Loucy (cell line): ENCODE results near the gene TRERF1.
A peak's percentile ranks its signal among the peaks of the same experiment; 100 is the strongest.

Source experiments
- H2AFZ ChIP-seq: fragments of 200-600 bp; sonication (generic); 2 replicates; pipeline ENCODE4 v1.6.0; 2016; ENCODE audit warnings: antibody characterized with exemption, mild to moderate bottlenecking, low read length, moderate library complexity
- H3F3A ChIP-seq: fragments of 200-600 bp; 2 replicates; pipeline ENCODE4 v1.6.0; 2016; ENCODE audit warnings: antibody characterized with exemption, low read depth, mild to moderate bottlenecking
- H3K27me3 ChIP-seq: fragments of 200-600 bp; sonication (generic); 2 replicates; pipeline ENCODE4 v1.6.1; 2014; ENCODE audit warnings: low read length, mild to moderate bottlenecking; ENCODE audit not compliant: insufficient read depth, poor library complexity, severe bottlenecking
- H3K36me3 ChIP-seq: fragments of 200-600 bp; sonication (generic); 2 replicates; pipeline ENCODE4 v1.6.1; 2016; ENCODE audit warnings: low read length; ENCODE audit not compliant: insufficient read depth
- H3K4me1 ChIP-seq: fragments of 200-600 bp; sonication (generic); 2 replicates; pipeline ENCODE4 v1.5.1; 2014; ENCODE audit warnings: low read length, mild to moderate bottlenecking; ENCODE audit not compliant: insufficient read depth, poor library complexity, severe bottlenecking
- H3K4me2 ChIP-seq: fragments of 200-600 bp; sonication (generic); 2 replicates; pipeline ENCODE4 v1.6.0; 2014; ENCODE audit warnings: antibody characterized with exemption, low read length, low read depth, mild to moderate bottlenecking; ENCODE audit not compliant: poor library complexity, severe bottlenecking
- H3K4me3 ChIP-seq: fragments of 200-600 bp; sonication (generic); 2 replicates; pipeline ENCODE4 v1.5.1; 2014; ENCODE audit warnings: low read length, mild to moderate bottlenecking, mixed read lengths; ENCODE audit not compliant: poor library complexity, severe bottlenecking
- H3K79me2 ChIP-seq: fragments of 200-600 bp; sonication (generic); 2 replicates; pipeline ENCODE4 v1.6.1; 2014; ENCODE audit warnings: low read length; ENCODE audit not compliant: insufficient read depth
- H3K9ac ChIP-seq: fragments of 200-600 bp; sonication (generic); 2 replicates; pipeline ENCODE4 v1.6.0; 2014; ENCODE audit warnings: mild to moderate bottlenecking, low read depth, low read length, moderate library complexity; ENCODE audit not compliant: poor library complexity, severe bottlenecking
- H3K9me2 ChIP-seq: fragments of 200-600 bp; sonication (generic); replicated peaks from 2 replicates; pipeline ENCODE4 v1.6.1; 2016; ENCODE audit warnings: low read depth, low read length, mixed read lengths
- H3K9me3 ChIP-seq: fragments of 200-600 bp; sonication (generic); 2 replicates; pipeline ENCODE4 v1.6.1; 2014; ENCODE audit warnings: mild to moderate bottlenecking, antibody characterized with exemption, low read length, low read depth; ENCODE audit not compliant: insufficient read depth
- H4K20me1 ChIP-seq: fragments of 200-600 bp; sonication (generic); 2 replicates; pipeline ENCODE4 v1.6.0; 2014; ENCODE audit warnings: antibody characterized with exemption, low read length, mild to moderate bottlenecking; ENCODE audit not compliant: insufficient read depth, poor library complexity, severe bottlenecking
- EZH2phosphoT487 ChIP-seq: fragments of 200-600 bp; IDR thresholded peaks from 2 replicates; pipeline ENCODE4 v1.6.1; 2018; ENCODE audit warnings: antibody characterized with exemption, mild to moderate bottlenecking, moderate library complexity, borderline replicate concordance
- TF ChIP-seq, protein P1 (sequence below): fragments of 200-600 bp; sonication (generic); conservative IDR thresholded peaks from 2 replicates; pipeline ENCODE4 v1.5.1; 2014; ENCODE audit warnings: mild to moderate bottlenecking, antibody characterized with exemption, low read length

TRERF1 gene

DNA sequence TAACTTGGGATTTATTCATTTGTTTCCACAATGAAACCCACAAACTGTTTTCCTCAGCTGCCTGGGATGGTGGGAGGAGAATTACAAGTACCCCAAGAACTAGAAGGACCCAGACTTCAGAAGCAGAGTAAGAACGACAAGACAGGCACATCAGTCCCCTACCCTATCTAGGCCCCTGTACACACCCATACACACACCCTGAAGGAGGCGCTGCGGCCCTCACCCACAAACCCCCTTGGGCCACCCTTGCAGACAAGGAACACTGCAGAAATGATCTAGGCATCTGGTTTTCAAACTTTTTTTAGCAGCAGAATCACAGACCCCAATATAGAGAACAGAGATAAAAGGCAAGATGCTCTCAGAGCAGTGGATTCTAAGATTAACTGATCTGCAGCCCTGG, 55.0 kb downstream of the TRERF1 start:
- Histone ChIP-seq H4K20me1 (peaks cover 33% of the 10 kb centered on the region), H3K9me2 (no peaks in the 10 kb centered on the region), H3K79me2 (peaks cover 90% of the 10 kb centered on the region), H3K9me3 (no peaks in the 10 kb centered on the region), H3F3A (no peaks in the 10 kb centered on the region), H3K9ac (no peak overlapping the region), H3K27me3 (no peaks in the 10 kb centered on the region), H3K4me2 (no peak overlapping the region), H3K4me1 (no peaks in the 10 kb centered on the region), H3K36me3 (no peaks in the 10 kb centered on the region), H2AFZ (no peak overlapping the region), H3K4me3 (no peak overlapping the region)
- TF ChIP-seq EZH2phosphoT487, result no peak
- TF ChIP-seq, protein P1, sequence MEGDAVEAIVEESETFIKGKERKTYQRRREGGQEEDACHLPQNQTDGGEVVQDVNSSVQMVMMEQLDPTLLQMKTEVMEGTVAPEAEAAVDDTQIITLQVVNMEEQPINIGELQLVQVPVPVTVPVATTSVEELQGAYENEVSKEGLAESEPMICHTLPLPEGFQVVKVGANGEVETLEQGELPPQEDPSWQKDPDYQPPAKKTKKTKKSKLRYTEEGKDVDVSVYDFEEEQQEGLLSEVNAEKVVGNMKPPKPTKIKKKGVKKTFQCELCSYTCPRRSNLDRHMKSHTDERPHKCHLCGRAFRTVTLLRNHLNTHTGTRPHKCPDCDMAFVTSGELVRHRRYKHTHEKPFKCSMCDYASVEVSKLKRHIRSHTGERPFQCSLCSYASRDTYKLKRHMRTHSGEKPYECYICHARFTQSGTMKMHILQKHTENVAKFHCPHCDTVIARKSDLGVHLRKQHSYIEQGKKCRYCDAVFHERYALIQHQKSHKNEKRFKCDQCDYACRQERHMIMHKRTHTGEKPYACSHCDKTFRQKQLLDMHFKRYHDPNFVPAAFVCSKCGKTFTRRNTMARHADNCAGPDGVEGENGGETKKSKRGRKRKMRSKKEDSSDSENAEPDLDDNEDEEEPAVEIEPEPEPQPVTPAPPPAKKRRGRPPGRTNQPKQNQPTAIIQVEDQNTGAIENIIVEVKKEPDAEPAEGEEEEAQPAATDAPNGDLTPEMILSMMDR, result peak; percentile 49

DNA sequence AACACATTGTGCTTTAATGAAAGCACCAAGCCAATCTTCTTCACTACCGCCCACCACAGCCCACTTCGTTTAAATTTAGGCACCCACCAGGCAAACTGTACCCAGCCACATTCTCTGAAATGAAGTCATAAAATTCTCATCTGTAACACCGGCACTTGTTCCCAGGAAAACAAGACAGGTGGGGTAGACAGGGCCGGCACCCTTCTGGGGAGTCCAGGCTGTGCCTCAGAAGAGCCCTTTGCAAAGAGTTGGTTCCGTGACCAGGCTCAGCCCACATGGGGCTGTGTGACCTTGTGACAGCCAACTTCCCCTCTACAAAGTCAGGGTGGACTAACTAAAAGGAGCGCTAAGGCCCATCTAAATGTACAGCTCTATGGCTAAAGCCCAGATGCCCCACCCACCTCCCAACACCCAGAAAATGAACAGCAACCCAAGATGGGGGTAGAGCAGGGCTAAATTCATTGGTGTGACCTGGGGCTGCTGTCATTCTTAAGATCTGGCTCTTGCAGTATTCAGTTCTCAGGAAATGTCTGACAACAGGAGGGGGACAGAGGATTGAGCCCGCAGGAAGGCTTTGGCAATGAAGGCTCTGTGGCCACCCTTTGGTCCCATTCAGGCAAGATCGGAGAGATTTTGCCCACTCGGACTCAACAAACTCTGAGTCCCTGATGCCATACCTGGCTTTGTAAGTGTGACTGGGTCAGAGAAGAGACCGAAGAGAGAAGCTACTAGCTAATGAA, 56.7 kb downstream of the TRERF1 start:
- Histone ChIP-seq H3K9me2 (no peaks in the 10 kb centered on the region), H3K4me3 (no peak overlapping the region), H4K20me1 (peaks cover 46% of the 10 kb centered on the region), H3K4me1 (peaks cover 11% of the 10 kb centered on the region), H3K27me3 (no peaks in the 10 kb centered on the region), H3F3A (no peaks in the 10 kb centered on the region), H3K9ac (no peak overlapping the region), H3K9me3 (no peaks in the 10 kb centered on the region), H2AFZ (no peak overlapping the region), H3K79me2 (peaks cover 79% of the 10 kb centered on the region), H3K36me3 (no peaks in the 10 kb centered on the region), H3K4me2 (no peak overlapping the region)
- TF ChIP-seq, protein P1, result no peak
- no peak for TF ChIP-seq EZH2phosphoT487

DNA sequence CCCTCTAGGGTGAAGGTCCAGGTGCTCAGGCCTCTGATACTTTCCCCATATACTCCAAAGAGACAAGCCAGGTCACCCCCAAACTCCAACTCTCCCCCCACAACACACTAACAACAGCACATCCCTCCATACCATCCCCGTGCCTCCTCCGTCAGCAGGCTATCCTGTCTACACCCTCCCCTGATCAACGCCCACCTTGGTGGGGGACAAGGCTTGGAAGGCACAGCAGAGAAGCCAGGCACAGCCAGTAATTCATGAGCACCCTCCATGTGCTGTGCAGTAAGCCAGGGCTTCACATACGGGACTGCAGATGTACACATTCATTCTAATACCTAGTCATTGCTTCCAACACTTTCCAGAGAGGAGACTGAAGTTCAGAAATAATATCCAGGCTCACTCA, 57.6 kb downstream of the TRERF1 start:
- Histone ChIP-seq H3K4me1 (peaks cover 17% of the 10 kb centered on the region), H3K79me2 (peaks cover 74% of the 10 kb centered on the region), H3K4me2 (no peak overlapping the region), H4K20me1 (peaks cover 55% of the 10 kb centered on the region), H2AFZ (no peak overlapping the region), H3K9ac (no peak overlapping the region), H3K4me3 (no peak overlapping the region), H3K36me3 (no peaks in the 10 kb centered on the region), H3K27me3 (no peaks in the 10 kb centered on the region), H3K9me3 (no peaks in the 10 kb centered on the region), H3K9me2 (no peaks in the 10 kb centered on the region), H3F3A (no peaks in the 10 kb centered on the region)
- TF ChIP-seq, protein P1, result no peak
- TF ChIP-seq EZH2phosphoT487, result no peak
